Loucy (cell line): ENCODE results near the gene TMTC4.

Experiments
- CTCF ChIP-seq: fragments of 200-600 bp; sonication (generic); conservative IDR thresholded peaks from 2 replicates; pipeline ENCODE4 v1.5.1; 2014; ENCODE audit warnings: mild to moderate bottlenecking, antibody characterized with exemption, low read length
- EZH2phosphoT487 ChIP-seq: fragments of 200-600 bp; IDR thresholded peaks from 2 replicates; pipeline ENCODE4 v1.6.1; 2018; ENCODE audit warnings: antibody characterized with exemption, mild to moderate bottlenecking, moderate library complexity, borderline replicate concordance

GRCh38 chr13:100680131-100680530 is 5.5 kb upstream of the TMTC4 start:
- no peak for TF ChIP-seq CTCF
- TF ChIP-seq EZH2phosphoT487, result no peak
